HG03064 (cell line): ENCODE results near the gene POLR2B.
"Not testable (repeated sequence)": the region's sequence is repeated elsewhere in the genome, so short reads cannot be mapped to it uniquely, and the experiment has no call there.

Experiments
- ATAC-seq: cut with Tn5 transposase; IDR thresholded peaks from one replicate; pipeline ENCODE4 v1.9.1; 2021; ENCODE audit warnings: low read depth; ENCODE audit not compliant: unreplicated experiment

The POLR2B gene

GRCh38 chr4:57048590-57049304, 70.1 kb downstream of the POLR2B start:
- no peak for ATAC-seq

- no peak for ATAC-seq
These were observed 72.4 kb downstream of the POLR2B start for GRCh38 chr4:57051095-57051494.

DNA sequence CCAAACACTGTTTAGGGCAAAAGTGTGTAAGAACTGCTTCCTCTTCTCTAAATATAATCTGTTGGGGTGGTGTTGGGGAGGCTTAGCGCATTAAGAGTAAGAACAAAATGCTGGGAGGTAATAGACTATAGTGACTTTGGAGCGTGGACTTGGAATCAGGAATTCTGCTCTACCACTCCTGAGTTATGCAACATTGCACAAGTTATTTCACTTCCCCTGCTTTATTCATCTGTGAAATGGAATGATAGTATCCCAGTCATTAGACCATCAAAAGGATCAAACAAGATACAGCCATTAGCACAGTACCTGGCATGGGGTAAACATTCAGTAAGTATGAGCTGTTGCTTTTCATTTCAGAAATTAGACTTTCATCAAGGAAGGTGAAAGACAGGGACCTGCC, 72.8 kb downstream of the POLR2B start:
- no peak for ATAC-seq

- ATAC-seq = no peak
These were observed 74.8 kb downstream of the POLR2B start for GRCh38 chr4:57053508-57053907.

DNA sequence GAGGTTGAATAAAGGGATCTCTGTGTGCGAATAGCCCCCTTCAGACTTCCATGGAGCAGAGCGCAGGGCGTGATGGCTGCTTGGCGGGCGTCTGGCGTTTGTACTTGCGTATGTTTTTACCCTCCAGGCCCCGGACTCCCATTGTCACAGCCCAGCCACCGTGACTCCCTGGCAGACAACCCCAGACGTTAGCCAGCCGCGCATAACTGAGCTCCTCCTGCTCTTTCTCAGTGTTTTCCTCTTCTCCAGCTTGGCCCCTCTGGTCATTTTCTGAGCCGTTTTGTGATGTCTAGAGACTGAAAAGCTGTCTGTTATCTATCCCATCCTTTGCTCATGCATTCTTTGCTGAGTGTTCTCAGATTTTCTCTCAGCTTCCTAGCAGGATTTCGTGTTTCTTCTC, 77.2 kb downstream of the POLR2B start:
- no peak for ATAC-seq

DNA sequence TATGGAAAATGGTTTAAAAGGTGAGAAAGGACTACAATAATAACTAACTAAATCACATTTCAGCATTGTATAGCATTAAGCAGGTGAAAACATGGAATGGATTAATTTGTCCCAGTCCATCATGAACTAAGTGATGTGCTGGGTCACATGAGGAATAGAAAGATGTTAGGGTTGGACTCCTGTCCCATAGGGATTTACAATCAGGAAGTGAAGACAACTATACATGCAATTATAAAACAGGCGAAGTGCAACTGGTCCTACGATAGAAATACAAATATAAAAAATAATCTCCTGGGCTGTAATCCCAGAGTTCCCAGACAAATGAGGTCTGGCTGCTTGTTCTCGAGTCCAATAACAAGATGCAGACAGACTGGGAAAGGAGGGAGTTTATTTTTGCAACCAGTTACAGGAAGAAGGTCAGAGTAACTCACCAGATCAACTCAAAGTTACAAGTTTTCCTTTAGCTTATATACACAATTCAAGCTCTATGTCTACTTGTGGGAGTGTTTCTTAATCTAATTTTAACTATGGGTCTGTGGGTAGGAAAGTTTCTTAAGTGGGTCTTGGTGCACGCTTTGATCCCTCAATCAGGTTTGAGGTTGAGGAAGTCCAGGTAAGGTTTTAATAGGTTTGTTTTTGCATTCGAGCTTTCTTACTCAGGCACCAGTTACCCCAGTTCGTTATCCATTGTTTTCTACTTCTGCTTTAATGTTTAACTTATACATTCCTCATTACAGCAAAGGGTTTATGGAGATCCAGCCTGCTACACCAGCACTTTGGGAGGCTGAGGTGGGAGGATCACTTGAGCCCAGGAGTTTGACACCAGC, 81.4 kb downstream of the POLR2B start:
- no peak for ATAC-seq

GRCh38 chr4:57060717-57061067, 82.0 kb downstream of the POLR2B start:
- ATAC-seq = not testable (repeated sequence)

DNA sequence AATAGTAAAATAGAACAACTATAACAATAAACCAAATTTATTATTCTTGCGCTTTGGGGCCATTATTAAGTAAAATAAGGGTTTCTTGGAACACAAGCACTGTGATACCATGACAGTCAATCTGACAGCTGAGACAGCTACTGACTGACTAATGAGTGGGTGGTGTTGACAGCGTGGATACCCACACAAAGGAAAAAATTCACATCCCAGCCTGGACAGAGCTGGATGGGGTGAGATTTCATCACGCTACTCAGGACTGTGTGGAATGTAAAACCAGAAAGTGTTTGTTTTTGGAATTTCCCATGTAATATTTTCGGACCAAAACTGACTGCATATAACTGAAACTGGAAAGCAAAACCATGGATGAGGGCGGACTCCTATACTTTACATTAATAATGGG, 82.7 kb downstream of the POLR2B start:
- no peak for ATAC-seq

DNA sequence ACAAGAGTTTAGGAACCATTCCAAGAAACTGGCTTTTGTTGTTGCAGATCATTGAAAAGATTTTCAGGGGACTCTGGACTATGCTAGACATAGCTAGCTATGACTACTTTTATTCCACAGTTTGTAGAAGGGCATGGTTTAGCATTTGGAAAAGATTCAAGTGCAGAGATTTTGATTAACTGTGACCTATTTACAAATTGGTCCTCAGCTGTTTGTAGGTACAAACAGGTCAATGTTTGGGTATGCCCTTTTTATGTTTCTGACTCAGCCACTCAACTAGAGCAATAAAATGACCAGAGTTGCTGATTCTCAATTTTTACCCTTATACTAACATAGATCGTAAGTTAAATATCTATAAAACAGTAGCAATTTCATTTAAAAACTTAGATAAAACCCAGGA, 84.8 kb downstream of the POLR2B start:
- ATAC-seq = no peak

- no peak for ATAC-seq
These were observed 85.4 kb downstream of the POLR2B start for GRCh38 chr4:57064120-57064519.

GRCh38 chr4:57064811-57065711, 86.4 kb downstream of the POLR2B start:
- ATAC-seq = no peak

GRCh38 chr4:57065730-57066482, 87.2 kb downstream of the POLR2B start:
- no peak for ATAC-seq

GRCh38 chr4:57068237-57068981, 89.7 kb downstream of the POLR2B start:
- ATAC-seq = no peak

DNA sequence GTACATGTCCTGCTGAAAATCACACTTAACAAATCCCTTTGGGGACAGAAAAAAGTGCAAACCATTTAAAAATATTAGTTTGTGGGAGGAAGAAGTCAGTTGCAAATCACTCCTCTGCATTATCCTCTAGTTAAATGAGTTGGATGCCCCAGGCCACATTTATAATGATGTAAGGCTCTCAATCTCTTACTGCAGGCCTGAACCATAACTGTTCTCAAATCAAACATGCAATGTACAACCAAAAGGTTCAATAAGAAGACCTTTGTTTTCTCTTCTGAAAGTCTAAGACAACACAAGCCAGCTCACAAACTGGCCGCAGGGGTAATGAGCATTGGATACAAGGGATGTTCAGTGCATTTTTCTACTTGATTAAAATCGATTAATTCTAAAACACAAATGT, 91.8 kb downstream of the POLR2B start:
- ATAC-seq = no peak

DNA sequence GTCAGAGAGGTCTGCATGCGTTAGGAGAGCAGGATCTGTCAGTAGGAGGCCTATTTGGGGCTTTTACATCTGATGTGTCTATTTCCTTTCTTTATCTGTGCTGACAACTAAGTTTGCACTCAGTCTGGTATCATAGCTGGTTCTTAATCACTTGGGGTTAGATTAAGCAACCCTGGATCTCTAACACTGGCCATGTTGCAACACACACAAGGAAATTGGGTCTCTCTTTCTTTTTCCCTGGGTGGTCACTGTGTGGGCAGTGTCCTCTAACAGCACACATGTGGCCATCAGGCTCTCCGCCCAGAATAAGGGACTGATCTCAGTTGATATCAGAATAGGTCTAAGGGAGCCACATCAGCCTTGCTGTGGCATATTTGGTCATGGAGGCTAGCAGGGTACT, 92.6 kb downstream of the POLR2B start:
- no peak for ATAC-seq

DNA sequence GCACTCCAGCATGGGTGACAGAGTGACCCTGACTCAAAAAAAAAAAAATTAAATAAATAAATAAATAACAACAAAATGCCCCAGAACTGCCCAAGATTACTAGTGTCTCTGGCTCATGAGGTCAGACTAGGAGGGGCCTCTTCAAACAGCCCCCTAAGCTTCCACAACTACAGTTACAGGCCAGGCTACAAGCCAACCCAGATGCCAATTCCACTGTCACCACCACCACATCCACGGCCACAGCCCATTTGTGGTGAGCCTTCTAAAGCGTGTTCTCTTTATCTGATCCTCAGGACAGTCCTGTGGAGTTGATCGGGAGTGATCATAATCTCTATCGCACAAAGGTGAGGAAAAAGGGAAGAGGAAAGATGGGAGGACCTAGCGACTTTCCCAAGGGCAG, 94.9 kb downstream of the POLR2B start:
- no peak for ATAC-seq

- ATAC-seq = no peak
These were observed 96.0 kb downstream of the POLR2B start for GRCh38 chr4:57074744-57075143.

DNA sequence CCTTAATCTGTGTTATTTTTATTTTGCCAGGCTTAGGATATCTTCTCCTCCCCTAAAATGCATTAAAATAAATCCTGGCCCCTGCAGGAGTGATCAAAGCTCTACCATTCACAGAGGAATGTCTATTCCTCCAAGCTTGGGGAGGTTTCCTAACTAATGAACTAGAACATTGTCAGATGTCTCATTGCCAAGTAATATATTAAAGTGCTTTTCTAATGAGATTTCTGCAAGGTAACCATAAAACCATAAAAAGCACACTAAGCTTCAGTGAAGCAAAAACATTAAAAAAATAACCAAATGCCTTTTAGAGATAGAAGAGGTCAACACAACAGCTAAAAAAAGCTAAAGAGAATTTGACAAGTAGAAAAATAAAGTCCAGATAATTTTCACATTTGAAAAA, 96.7 kb downstream of the POLR2B start:
- no peak for ATAC-seq

- no peak for ATAC-seq
These were observed 98.0 kb downstream of the POLR2B start for GRCh38 chr4:57076646-57077045.
